Heart left ventricle (tissue), 13 donors: ENCODE data around the gene PRKAG2.

Experiments used
- POLR2A ChIP-seq, 2 donors: fragments of 450-650 bp; IDR thresholded peaks; one replicate each; pipeline ENCODE4 v1.6.1; 2017; ENCODE audit warnings: antibody characterized with exemption in 2 of 2, mild to moderate bottlenecking in 2 of 2, moderate library complexity in 2 of 2
- TF ChIP-seq, protein P1 (sequence below), 12 donors: fragments of 200-600 bp; sonication (generic) in 4 of 12; IDR thresholded peaks; one replicate each; pipeline versions ENCODE4 v1.5.0 to v1.8.0; 2018 to 2022; ENCODE audit warnings: antibody characterized with exemption in 12 of 12, mild to moderate bottlenecking in 5 of 12
- donor health status: ischemic (EF 13 %, LVEDD 7.1; RV severe dilation, severe dysfunction).
- donor health status: DM: no; HTN: yes; CAD: no.
- donor health status: DM: no; HTN: no; CAD: no.
- donor health status: ischemic (EF 25% LVEDD 6.9; RV normal size, moderate dysfunction).
- donor health status: ischemic (EF 25% LVEDD 5.7; RV mildly dilated, moderate dysfunction).
- donor health status: ischemic (EF 35%, LVEDD 5.7; RV mildly dilated, moderate dysfunction).
- donor health status: nonischemic (EF 11% LVEDD 7.7; RV severe dilation, severe dysfunction).
- donor health status: DM: yes; HTN: yes; CAD: no.
- donor health status: PGD.
- donor health status: ischemic (EF 29% LVEDD 5.4; RV normal size, mild dysfunction).
- donor health status: nonischemic (EF 23%, LVEDD 6.1; RV moderate dilation, normal function).

DNA sequence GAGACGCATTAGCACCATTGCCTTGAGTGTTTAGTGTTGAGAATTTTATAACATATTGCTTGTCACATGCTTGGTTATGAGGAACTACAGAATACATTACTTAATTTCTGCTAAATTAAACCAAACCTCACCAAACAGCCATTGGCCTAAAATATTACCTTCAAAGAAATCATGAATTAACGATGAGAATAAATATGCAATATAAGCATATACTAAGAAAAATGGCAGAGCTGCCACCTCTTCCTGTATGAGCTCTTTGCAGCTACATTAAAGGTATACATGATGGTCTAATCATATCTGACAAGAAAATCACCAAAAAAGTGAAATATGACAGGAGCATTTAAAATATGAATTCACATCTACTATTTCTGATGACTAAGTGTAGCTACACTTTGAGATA lies 352.1 kb downstream of the PRKAG2 start:
- TF ChIP-seq, protein P1, sequence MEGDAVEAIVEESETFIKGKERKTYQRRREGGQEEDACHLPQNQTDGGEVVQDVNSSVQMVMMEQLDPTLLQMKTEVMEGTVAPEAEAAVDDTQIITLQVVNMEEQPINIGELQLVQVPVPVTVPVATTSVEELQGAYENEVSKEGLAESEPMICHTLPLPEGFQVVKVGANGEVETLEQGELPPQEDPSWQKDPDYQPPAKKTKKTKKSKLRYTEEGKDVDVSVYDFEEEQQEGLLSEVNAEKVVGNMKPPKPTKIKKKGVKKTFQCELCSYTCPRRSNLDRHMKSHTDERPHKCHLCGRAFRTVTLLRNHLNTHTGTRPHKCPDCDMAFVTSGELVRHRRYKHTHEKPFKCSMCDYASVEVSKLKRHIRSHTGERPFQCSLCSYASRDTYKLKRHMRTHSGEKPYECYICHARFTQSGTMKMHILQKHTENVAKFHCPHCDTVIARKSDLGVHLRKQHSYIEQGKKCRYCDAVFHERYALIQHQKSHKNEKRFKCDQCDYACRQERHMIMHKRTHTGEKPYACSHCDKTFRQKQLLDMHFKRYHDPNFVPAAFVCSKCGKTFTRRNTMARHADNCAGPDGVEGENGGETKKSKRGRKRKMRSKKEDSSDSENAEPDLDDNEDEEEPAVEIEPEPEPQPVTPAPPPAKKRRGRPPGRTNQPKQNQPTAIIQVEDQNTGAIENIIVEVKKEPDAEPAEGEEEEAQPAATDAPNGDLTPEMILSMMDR (IDR thresholded peaks at IDR 0.05): no peak
- no peak for TF ChIP-seq POLR2A (IDR thresholded peaks at IDR 0.05)
